ENCODE data around the gene GRPEL1.
A peak's percentile ranks its signal among the peaks of the same experiment; 100 is the strongest.
"Not testable (repeated sequence)": the region's sequence is repeated elsewhere in the genome, so short reads cannot be mapped to it uniquely, and the experiment has no call there.

The GRPEL1 gene

GRCh38 chr4:7067452-7068278, at the start of gene GRPEL1:
GRPEL1 (minus strand) TSS chr4:7068064; CDS start chr4:7068032, 32 bp downstream.
- DNase-seq = peak; percentile 100

- no peak for DNase-seq
Measured at GRCh38 chr4:7116705-7117104, 48.8 kb upstream of the GRPEL1 start.

- no peak for DNase-seq
Measured at GRCh38 chr4:7115557-7116340, 47.9 kb upstream of the GRPEL1 start.

GRCh38 chr4:7112656-7113055, 44.8 kb upstream of the GRPEL1 start:
- DNase-seq = no peak

GRCh38 chr4:7111441-7111840, 43.6 kb upstream of the GRPEL1 start:
- no peak for DNase-seq

GRCh38 chr4:7110546-7110945, 42.7 kb upstream of the GRPEL1 start:
- DNase-seq = no peak

GRCh38 chr4:7109169-7109568, 41.3 kb upstream of the GRPEL1 start:
- DNase-seq = no peak

- no peak for DNase-seq
Measured at GRCh38 chr4:7108660-7109059, 40.8 kb upstream of the GRPEL1 start.

GRCh38 chr4:7108046-7108625, 40.3 kb upstream of the GRPEL1 start:
- DNase-seq = no peak

GRCh38 chr4:7107166-7107905, 39.5 kb upstream of the GRPEL1 start:
- DNase-seq = no peak

- DNase-seq = no peak
Measured at GRCh38 chr4:7105276-7105675, 37.4 kb upstream of the GRPEL1 start.

- no peak for DNase-seq
Measured at GRCh38 chr4:7104366-7105031, 36.6 kb upstream of the GRPEL1 start.

GRCh38 chr4:7103607-7104365, 35.9 kb upstream of the GRPEL1 start:
- DNase-seq = no peak

- peak; percentile 66 for DNase-seq
Measured at GRCh38 chr4:7103031-7103606, 35.3 kb upstream of the GRPEL1 start.

- DNase-seq = not testable (repeated sequence)
Measured at GRCh38 chr4:7102516-7102909, 34.6 kb upstream of the GRPEL1 start.

GRCh38 chr4:7101692-7102515, 34.0 kb upstream of the GRPEL1 start:
- peak; percentile 23 for DNase-seq

- no peak for DNase-seq
Measured at GRCh38 chr4:7096236-7096635, 28.4 kb upstream of the GRPEL1 start.

GRCh38 chr4:7095611-7096155, 27.8 kb upstream of the GRPEL1 start:
- no peak for DNase-seq

- no peak for DNase-seq
Measured at GRCh38 chr4:7094916-7095315, 27.1 kb upstream of the GRPEL1 start.

- no peak for DNase-seq
Measured at GRCh38 chr4:7092026-7092425, 24.2 kb upstream of the GRPEL1 start.

Data from activated CD4-positive, alpha-beta T cell treated with anti-CD3 and anti-CD28 coated beads for 1 hour (primary cell).